Measurements from ENCODE around the gene SULF2.

- TF ChIP-seq CTCF (conservative IDR thresholded peaks at IDR 0.05 in 1 of 2, IDR thresholded peaks at IDR 0.05 in 1 of 2; ENCODE audit: extremely low read depth in 1 of 2, insufficient read depth in 1 of 2, low read depth in 1 of 2, low read length in 2 of 2): no peak
- no peak for TF ChIP-seq EZH2 (IDR thresholded peaks at IDR 0.05; ENCODE audit: borderline replicate concordance, low read length)
Observed at GRCh38 chr20:47815416-47815806, 30.1 kb upstream of the SULF2 start.
